ENCODE results near the gene HSFX4. TPM values are rescaled to one million over a fixed set of nuclear protein-coding genes. Genes with fewer than 3 reads are reported as not detected.
"Not testable (repeated sequence)": the region's sequence is repeated elsewhere in the genome, so short reads cannot be mapped to it uniquely, and the experiment has no call there.

Gene HSFX4
- total RNA-seq, 4 donors from 2014 or later, result not detected

DNA sequence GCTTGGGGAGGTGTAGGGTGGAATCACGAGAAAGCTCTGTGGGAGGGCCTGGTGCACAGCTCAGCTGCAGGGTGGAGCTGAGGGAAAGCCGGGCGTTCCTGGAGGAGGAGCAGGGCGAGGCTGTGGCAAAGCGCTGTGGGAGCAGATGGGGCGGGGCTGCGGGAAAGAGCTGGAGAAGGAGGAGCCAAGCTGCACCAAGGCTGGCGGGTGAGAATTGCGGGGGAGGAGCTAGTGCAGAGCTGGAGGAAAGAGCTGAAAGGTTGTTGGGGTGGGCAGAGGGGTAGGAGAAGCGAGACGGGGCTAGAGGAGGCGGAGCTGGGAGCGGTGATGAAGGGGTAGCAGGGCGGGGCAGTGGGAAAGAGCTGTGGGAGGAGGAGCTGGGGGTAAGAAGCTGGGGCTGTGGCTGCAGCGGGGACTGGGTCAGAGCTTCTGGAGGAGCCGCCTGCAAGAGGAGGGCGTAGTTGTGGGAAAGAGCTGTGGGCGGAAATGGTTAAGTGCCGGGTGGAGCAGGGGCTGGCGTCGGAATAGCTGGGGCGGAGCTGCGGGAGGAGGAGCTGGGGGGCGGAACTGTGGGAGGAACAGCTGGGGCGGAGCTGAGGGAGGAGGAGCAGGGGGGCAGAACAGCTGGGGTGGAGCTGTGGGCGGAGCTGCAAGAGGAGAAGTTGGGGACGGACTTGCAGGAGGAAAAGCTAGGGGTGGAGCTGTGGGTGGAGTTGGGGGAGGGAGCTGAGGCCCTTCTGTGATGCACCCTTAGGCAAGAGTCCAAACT is 10.7 kb downstream of the HSFX4 start:
- peaks cover 0 to 6% (median 2%) of the 10 kb centered on the region in 4 donors for H3K36me3 ChIP-seq
- intact Hi-C loops (cut with DNase I), result no loop called here

DNA sequence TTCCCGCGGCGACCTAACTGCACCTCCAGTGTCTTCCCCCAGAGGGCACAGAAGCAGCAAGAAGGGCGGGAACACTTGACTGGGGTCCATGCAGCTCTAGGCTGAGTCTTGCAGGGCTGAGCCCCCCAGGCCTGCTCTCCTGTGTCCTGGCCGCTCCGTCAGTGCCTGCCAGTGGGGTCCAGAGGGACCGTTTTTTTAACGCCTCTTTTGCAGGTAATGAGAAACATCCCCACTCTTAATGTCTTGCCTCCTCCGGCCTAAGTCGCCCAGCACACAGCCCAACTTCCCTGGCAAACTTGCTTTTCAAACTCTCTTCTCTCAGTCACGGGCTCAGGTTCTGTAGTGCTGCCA is 11.3 kb downstream of the HSFX4 start:
- peak overlapping the region; percentile 16 to 72 (median 35) for H3K4me3 ChIP-seq
- H3K36me3 ChIP-seq; DNase-seq (ENCODE audit: extremely low spot score); H3K27me3 ChIP-seq; H3K9me3 ChIP-seq; H3K4me1 ChIP-seq; intact Hi-C loops (cut with DNase I): not testable (repeated sequence)
- peak; percentile 34 to 65 (median 54) for TF ChIP-seq CTCF (IDR thresholded peaks at IDR 0.05)
- peak overlapping the region; percentile 57 to 94 (median 78) for H3K27ac ChIP-seq (replicated peaks in 1 of 4)
- 20% methylated on average over 10 of the region's 11 CpGs for WGBS

More for the DNA sequence above, 10.7 kb downstream of the HSFX4 start:
- no peaks in the 10 kb centered on the region for H3K27me3 ChIP-seq
- peak overlapping the region; percentile 91 to 94 (median 92) for H3K27ac ChIP-seq (replicated peaks in 1 of 4)
- TF ChIP-seq POLR2A (IDR thresholded peaks at IDR 0.05; ENCODE audit: low read depth) (no peak), POLR2AphosphoS5 (IDR thresholded peaks at IDR 0.05) (peak; percentile 59 to 66)
- WGBS, result 46% methylated on average over 27 of the region's 27 CpGs
- peak; percentile 98 for DNase-seq (ENCODE audit: extremely low spot score)
- peak overlapping the region; percentile 67 to 80 (median 73) for H3K4me3 ChIP-seq
- H3K4me1 ChIP-seq, result peaks cover 6 to 10% (median 8%) of the 10 kb centered on the region in 4 donors
- H3K9me3 ChIP-seq, result no peaks in the 10 kb centered on the region

DNA sequence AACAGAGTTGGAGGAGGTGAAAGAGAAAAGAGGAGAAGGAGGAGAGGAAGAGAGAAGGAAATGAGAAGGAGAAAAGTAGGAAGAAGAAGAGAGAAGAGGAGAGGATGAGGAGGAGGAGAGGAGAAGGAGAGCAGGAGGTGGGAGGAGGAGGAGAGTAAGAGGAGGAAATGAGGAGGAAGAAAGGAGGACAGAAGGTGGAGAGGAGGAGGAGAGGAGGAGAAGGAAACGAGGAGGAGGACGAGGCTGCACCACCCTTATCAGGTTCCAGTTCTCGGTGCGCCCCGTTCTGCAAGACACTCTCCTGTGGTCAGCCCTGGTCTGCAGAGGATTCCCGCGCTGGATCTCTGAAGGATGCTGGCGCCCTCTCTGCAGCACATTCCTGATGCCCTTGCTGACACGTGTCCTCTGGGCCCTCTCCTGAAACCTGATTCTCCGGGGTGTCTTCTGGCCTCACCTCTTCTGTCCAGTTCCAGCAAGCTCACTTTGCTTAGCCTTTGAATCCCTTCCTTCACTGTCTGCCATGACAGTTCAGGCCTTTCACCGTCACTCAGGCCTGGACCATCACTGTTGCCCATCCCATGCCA is 15.8 kb downstream of the HSFX4 start:
- H3K27me3 ChIP-seq; DNase-seq (ENCODE audit: extremely low spot score); H3K27ac ChIP-seq (replicated peaks in 1 of 4); H3K4me1 ChIP-seq; H3K4me3 ChIP-seq; intact Hi-C loops (cut with DNase I); H3K9me3 ChIP-seq: not testable (repeated sequence)
- WGBS, result 83% methylated on average over 11 of the region's 11 CpGs
- peaks cover 0 to 37% (median 3%) of the 10 kb centered on the region in 4 donors for H3K36me3 ChIP-seq

DNA sequence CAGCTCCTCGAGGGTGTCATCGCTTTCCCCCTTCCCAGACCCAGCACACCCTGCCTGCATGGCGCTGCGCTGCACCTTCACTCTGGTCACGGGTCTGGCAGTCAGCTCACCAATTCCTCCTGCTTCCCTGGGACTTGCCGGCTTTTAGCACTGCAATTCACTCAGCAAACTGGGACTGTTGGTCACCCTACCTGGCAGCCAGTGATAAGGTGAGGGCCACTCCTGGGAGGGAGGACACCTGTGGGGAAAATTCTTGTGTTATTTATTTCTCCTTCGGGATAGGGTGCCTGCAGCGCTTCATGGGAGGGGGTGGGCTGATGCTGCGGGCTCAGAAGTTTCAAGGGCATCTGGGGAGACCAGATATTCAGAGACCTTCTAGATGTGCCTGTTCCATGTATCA is 16.4 kb downstream of the HSFX4 start:
- intact Hi-C loops (cut with DNase I); H3K27ac ChIP-seq (replicated peaks in 1 of 4); H3K27me3 ChIP-seq; DNase-seq (ENCODE audit: extremely low spot score); H3K4me3 ChIP-seq; H3K9me3 ChIP-seq; H3K4me1 ChIP-seq: not testable (repeated sequence)
- 72% methylated on average over 6 of the region's 9 CpGs for WGBS
- peaks cover 0 to 37% (median 3%) of the 10 kb centered on the region in 4 donors for H3K36me3 ChIP-seq

DNA sequence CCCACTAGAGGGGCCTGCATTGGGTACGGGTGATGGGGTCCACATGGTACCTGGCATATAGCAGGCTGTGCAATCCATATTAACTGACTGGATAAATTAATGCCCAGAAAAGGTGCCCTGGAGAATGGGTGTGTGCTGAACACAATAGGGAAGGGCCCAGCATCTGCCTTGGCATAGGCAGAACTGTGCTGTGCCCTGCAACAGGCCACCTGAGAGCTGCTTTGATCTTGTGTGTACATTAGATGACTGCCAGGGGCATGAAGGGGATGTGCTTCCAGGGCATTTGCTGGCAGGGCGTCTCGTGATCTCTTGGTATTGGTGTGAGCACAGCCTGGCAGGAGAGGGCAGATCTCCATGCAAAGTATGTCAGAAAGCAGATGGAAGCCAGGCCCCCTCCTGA is 17.6 kb downstream of the HSFX4 start:
- peaks cover 0 to 37% (median 3%) of the 10 kb centered on the region in 4 donors for H3K36me3 ChIP-seq
- H3K27ac ChIP-seq (replicated peaks in 1 of 4); H3K4me1 ChIP-seq; H3K9me3 ChIP-seq; H3K4me3 ChIP-seq; DNase-seq (ENCODE audit: extremely low spot score); H3K27me3 ChIP-seq; intact Hi-C loops (cut with DNase I): not testable (repeated sequence)
- WGBS, result no CpG with 5 or more reads among the region's 3 CpGs

DNA sequence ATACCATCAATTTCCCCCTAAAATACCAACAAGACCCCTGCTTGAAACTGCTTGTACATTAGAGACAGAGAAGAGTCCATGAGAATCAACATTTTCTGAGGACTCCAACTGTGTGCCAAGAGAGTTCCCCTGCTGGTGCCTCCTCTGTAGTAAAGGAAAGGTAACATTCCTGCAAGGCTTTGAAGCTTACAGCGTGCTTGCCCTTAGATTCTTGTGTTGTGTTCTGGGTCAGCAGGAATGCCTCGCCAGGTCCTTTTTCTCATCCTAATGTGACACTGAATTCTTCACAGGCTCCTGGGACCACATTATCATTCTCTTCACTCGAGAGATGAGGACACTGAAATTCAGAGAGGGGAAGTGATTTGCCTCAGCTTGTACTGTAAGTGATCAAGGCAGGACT is 18.6 kb downstream of the HSFX4 start:
- intact Hi-C loops (cut with DNase I), result no loop called here
- WGBS, result 56% methylated on average over 3 of the region's 3 CpGs

More for the DNA sequence above, 18.6 kb downstream of the HSFX4 start:
- Histone ChIP-seq H3K36me3 (peaks cover 0 to 37% (median 3%) of the 10 kb centered on the region in 4 donors), H3K9me3 (no peaks in the 10 kb centered on the region), H3K27me3 (no peaks in the 10 kb centered on the region), H3K4me1 (peaks cover 0 to 4% (median 0%) of the 10 kb centered on the region in 4 donors), H3K4me3 (no peak overlapping the region), H3K27ac (replicated peaks in 1 of 4) (no peak overlapping the region)
- TF ChIP-seq CTCF (IDR thresholded peaks at IDR 0.05) (no peak), EP300 (IDR thresholded peaks at IDR 0.05) (no peak), POLR2AphosphoS5 (IDR thresholded peaks at IDR 0.05) (no peak), POLR2A (IDR thresholded peaks at IDR 0.05; ENCODE audit: low read depth) (no peak)
- no peak for DNase-seq (ENCODE audit: extremely low spot score)

All from esophagus muscularis mucosa (tissue), 4 donors.